Renal pelvis (tissue), 4 donors: ENCODE results near the gene SSBP1. TPM values are rescaled to one million over a fixed set of nuclear protein-coding genes. Genes with fewer than 3 reads are reported as not detected.

Experiments used
- DNase-seq: peaks from one replicate; pipeline ENCODE4 v3.0.0-alpha.2; 2013
- polyA plus RNA-seq, 3 donors: library from polyadenylated mRNA; unstranded; fragments of 120-200 nt; gene quantifications; one replicate each; pipeline ENCODE4 v1.2.1, GENCODE V29; 2013; ENCODE audit not compliant: insufficient read length in 3 of 3

The SSBP1 gene
- polyA plus RNA-seq, 3 donors = 122 to 133 (median 133) TPM

- DNase-seq = peak; percentile 35
These were observed 36.6 kb upstream of the SSBP1 start for GRCh38 chr7:141701489-141702046.

GRCh38 chr7:141702047-141702567, 36.1 kb upstream of the SSBP1 start, which contains the start of gene DENND11:
Gene DENND11 (minus strand): TSS chr7:141702166. CDS start chr7:141702153, 13 bp downstream.
- DNase-seq = peak; percentile 26

GRCh38 chr7:141702892-141703291, 35.3 kb upstream of the SSBP1 start:
- DNase-seq = no peak

GRCh38 chr7:141704112-141704511, 34.0 kb upstream of the SSBP1 start:
- DNase-seq = no peak

- no peak for DNase-seq
These were observed 33.4 kb upstream of the SSBP1 start for GRCh38 chr7:141704741-141705140.

GRCh38 chr7:141706239-141707064, 31.7 kb upstream of the SSBP1 start:
- no peak for DNase-seq

- no peak for DNase-seq
These were observed 29.8 kb upstream of the SSBP1 start, which contains the start of gene WEE2 for GRCh38 chr7:141708351-141708750. Gene WEE2 (plus strand): TSS chr7:141708353. CDS start chr7:141708759, 406 bp downstream.

GRCh38 chr7:141709318-141709717, 28.8 kb upstream of the SSBP1 start:
- DNase-seq = no peak

GRCh38 chr7:141709749-141710148, 28.4 kb upstream of the SSBP1 start:
- DNase-seq = no peak

- DNase-seq = no peak
These were observed 27.9 kb upstream of the SSBP1 start for GRCh38 chr7:141710301-141710700.

GRCh38 chr7:141712603-141713255, 25.4 kb upstream of the SSBP1 start:
- no peak for DNase-seq

GRCh38 chr7:141713890-141714289, 24.3 kb upstream of the SSBP1 start:
- no peak for DNase-seq

- DNase-seq = no peak
These were observed 23.6 kb upstream of the SSBP1 start for GRCh38 chr7:141714571-141714970.

- DNase-seq = no peak
These were observed 23.1 kb upstream of the SSBP1 start for GRCh38 chr7:141715018-141715417.

GRCh38 chr7:141715794-141716689, 22.1 kb upstream of the SSBP1 start:
- no peak for DNase-seq

- no peak for DNase-seq
These were observed 20.7 kb upstream of the SSBP1 start for GRCh38 chr7:141717450-141717849.

- no peak for DNase-seq
These were observed 15.6 kb upstream of the SSBP1 start for GRCh38 chr7:141722529-141722928.

- no peak for DNase-seq
These were observed 9.1 kb upstream of the SSBP1 start for GRCh38 chr7:141729020-141729419.

- no peak for DNase-seq
These were observed 6.5 kb upstream of the SSBP1 start for GRCh38 chr7:141731476-141732149.

GRCh38 chr7:141737118-141737835, 881 bp upstream of the SSBP1 start:
- no peak for DNase-seq
